T-helper 2 cell treated with Interferon-gamma antibody and Interleukin-4, amounts not matched to agents 5 μg/mL and 100 μg/mL, for 36 hours (primary cell): Measurements from ENCODE around the gene PROM1.

ENCODE experiments used
- DNase-seq: peaks from one replicate; pipeline ENCODE4 v3.0.0; 2021; ENCODE audit warnings: low spot score
- H3K27ac Mint-ChIP-seq: one replicate; pipeline ENCODE4 v1.8.0; 2021; ENCODE audit warnings: mild to moderate bottlenecking, mixed read lengths
- H3K27me3 Mint-ChIP-seq: one replicate; pipeline ENCODE4 v1.8.0; 2021; ENCODE audit warnings: low read depth, mixed read lengths
- H3K36me3 Mint-ChIP-seq: one replicate; pipeline ENCODE4 v1.8.0; 2021; ENCODE audit warnings: low read depth, mixed read lengths
- H3K4me1 Mint-ChIP-seq: one replicate; pipeline ENCODE4 v1.8.0; 2021; ENCODE audit warnings: low read depth, mixed read lengths
- H3K4me3 Mint-ChIP-seq: one replicate; pipeline ENCODE4 v1.8.0; 2022; ENCODE audit warnings: mild to moderate bottlenecking, moderate library complexity, mixed read lengths
- H3K9me3 Mint-ChIP-seq: one replicate; pipeline ENCODE4 v1.8.0; 2021; ENCODE audit warnings: mixed read lengths

Gene PROM1

GRCh38 chr4:15938182-15938581 lies 145.6 kb downstream of the PROM1 start:
- no peak for DNase-seq
- H3K27ac Mint-ChIP-seq, result no peak overlapping the region
- H3K4me1 Mint-ChIP-seq, result no peaks in the 10 kb centered on the region
- no peak overlapping the region for H3K4me3 Mint-ChIP-seq
- H3K27me3 Mint-ChIP-seq, result peaks cover 10% of the 10 kb centered on the region
- no peaks in the 10 kb centered on the region for H3K9me3 Mint-ChIP-seq
- no peaks in the 10 kb centered on the region for H3K36me3 Mint-ChIP-seq

GRCh38 chr4:15936495-15936894 lies 147.3 kb downstream of the PROM1 start:
- no peaks in the 10 kb centered on the region for H3K36me3 Mint-ChIP-seq
- no peaks in the 10 kb centered on the region for H3K9me3 Mint-ChIP-seq
- no peak overlapping the region for H3K27ac Mint-ChIP-seq
- no peaks in the 10 kb centered on the region for H3K4me1 Mint-ChIP-seq
- DNase-seq, result no peak
- H3K27me3 Mint-ChIP-seq, result peaks cover 10% of the 10 kb centered on the region
- H3K4me3 Mint-ChIP-seq, result no peak overlapping the region

DNA sequence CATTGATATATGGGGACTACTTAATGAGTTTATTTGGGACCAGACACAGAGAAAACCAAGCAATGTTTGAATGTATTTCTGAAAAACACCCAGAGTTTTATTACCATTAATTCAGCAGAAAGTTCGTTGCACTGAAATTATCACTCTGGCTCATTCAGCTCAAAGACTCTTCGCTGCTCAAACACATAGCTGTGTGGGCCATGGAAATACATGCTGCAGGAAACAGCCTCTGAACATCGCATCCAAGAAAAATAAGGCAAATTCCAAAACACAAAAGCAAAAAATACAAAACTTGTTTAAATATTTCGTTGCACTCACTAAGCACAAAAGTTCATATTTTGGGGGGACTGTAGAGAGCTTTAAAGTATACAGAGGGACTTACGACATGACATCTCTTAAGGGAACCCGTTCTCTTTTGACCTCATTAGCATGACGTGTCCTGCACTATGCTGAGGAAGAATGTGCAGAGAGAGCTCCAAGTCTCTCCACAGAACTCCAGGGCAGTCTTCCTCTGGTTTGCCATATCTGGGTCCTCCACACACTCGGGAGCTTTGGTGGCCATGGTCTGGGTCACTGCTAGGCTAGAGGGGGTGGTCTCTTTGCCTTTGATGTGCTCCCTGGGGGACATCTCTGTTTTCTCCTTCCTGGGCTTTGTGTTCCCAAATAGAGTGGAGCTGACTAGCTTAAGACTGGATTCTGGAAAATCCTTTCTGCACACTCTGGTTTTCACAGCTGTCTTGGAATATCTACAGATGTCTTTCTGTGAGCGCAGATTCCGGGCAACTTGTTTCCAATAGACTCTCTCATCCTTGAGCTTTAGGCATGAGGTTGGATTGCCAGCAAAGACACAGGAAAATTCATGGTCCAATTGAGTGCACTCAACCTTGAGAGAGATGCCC lies 148.1 kb downstream of the PROM1 start:
- H3K4me3 Mint-ChIP-seq, result no peak overlapping the region
- H3K27ac Mint-ChIP-seq, result no peak overlapping the region
- H3K9me3 Mint-ChIP-seq, result no peaks in the 10 kb centered on the region
- peaks cover 13% of the 10 kb centered on the region for H3K27me3 Mint-ChIP-seq
- H3K36me3 Mint-ChIP-seq, result no peaks in the 10 kb centered on the region
- H3K4me1 Mint-ChIP-seq, result no peaks in the 10 kb centered on the region
- DNase-seq, result no peak

DNA sequence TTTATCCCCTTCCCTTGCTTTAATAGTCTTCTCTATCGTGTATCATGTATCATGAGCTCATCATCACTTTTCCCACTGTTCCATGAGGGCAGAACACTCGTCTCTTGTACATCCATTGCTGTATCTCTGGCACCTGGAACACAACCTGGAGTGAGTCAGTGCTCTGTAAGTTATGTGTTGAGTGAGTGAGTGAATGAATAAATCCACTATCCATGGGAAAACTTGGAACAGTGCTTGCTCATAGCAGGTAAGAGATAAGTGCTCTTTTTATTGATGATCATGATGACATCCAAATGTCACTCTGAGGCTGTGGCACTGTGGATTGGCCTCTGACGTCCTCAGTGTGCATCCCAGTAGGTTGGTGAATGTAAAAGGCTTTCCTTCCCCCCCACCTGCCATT lies 149.6 kb downstream of the PROM1 start:
- no peak overlapping the region for H3K27ac Mint-ChIP-seq
- peaks cover 2% of the 10 kb centered on the region for H3K4me1 Mint-ChIP-seq
- no peaks in the 10 kb centered on the region for H3K36me3 Mint-ChIP-seq
- DNase-seq, result no peak
- H3K4me3 Mint-ChIP-seq, result no peak overlapping the region
- H3K9me3 Mint-ChIP-seq, result no peaks in the 10 kb centered on the region
- peaks cover 10% of the 10 kb centered on the region for H3K27me3 Mint-ChIP-seq

DNA sequence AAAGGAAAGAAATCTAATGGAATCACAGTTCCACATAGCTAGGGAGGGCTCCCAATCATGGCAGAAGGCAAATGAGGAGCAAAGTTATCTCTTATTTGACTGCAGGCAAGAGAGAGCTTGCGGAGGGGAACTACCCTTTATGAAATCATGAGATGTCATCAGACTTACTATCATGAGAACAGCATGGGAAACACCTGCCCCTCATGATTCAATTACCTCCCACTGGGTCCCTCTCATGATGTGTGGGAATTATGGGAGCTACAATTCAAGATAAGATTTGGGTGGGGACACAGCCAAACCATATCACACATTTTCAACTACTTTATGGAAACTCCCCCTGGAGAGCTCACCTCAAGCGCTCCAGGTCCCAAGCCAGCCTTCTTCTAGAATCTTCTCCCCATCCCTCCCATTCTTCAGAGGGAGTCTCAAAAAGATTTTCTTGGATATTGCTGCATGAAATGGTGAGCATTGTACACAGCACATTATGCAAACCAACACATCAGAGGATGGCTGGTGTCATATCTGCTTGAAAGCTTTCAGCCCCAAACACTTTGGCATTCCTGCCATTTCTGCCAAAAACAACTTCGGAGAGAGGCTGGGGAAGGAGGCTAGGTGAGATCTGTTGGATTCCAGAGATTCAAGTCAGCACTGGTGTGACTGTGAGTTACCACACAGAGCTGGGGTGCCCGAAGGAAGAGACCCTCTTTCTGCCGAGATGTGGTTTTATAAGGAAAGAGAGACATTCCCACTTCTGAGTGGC lies 152.2 kb downstream of the PROM1 start:
- Mint-ChIP-seq H3K9me3 (no peaks in the 10 kb centered on the region), H3K27ac (no peak overlapping the region), H3K4me1 (peaks cover 2% of the 10 kb centered on the region), H3K4me3 (no peak overlapping the region), H3K36me3 (no peaks in the 10 kb centered on the region), H3K27me3 (peaks cover 7% of the 10 kb centered on the region)
- no peak for DNase-seq

DNA sequence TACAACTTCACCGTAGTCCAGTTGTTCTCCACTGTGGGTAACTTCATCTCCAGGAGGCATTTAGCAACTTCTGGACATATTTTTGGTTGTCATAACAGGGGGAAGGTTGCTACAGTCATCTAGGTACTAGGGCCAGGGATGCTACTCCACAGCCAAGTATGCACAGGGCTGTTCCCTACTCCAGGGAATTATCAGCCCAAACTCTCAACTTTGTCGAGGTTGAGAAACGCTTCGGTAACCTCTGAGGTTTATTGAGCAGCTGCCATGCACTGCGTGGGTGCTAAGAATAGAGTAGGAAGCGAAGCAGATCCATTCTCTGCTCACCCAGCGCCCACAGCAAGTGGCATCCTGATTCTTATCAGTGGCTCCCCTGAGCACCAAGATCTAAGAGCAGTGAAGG lies 153.5 kb downstream of the PROM1 start:
- H3K4me3 Mint-ChIP-seq, result no peak overlapping the region
- no peaks in the 10 kb centered on the region for H3K9me3 Mint-ChIP-seq
- H3K36me3 Mint-ChIP-seq, result no peaks in the 10 kb centered on the region
- peaks cover 2% of the 10 kb centered on the region for H3K4me1 Mint-ChIP-seq
- DNase-seq, result no peak
- H3K27me3 Mint-ChIP-seq, result peaks cover 7% of the 10 kb centered on the region
- H3K27ac Mint-ChIP-seq, result no peak overlapping the region

- Mint-ChIP-seq H3K27me3 (peaks cover 6% of the 10 kb centered on the region), H3K9me3 (no peaks in the 10 kb centered on the region), H3K4me3 (no peak overlapping the region), H3K4me1 (peaks cover 2% of the 10 kb centered on the region), H3K27ac (no peak overlapping the region), H3K36me3 (no peaks in the 10 kb centered on the region)
- no peak for DNase-seq
Measured at GRCh38 chr4:15929540-15929939, 154.3 kb downstream of the PROM1 start.

DNA sequence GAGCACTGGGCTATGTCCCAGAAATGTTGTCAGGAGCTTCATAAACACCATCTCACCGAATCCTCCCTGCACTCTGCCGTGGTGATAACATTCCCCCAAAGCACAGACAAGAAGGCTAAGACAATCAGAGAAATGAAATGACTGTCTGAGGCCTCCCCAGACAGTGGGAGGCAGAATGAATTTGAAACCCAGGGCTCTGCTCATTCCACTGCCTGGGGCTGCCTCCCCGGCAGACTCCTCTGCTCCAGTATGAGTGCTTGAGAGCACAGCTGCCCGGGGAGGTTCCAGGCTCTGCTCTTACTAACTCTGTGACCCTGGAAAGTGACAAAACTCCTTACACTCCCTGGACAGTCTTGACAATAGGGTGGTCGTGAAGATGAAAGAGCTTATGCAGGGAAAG lies 154.9 kb downstream of the PROM1 start:
- peaks cover 9% of the 10 kb centered on the region for H3K27me3 Mint-ChIP-seq
- no peak overlapping the region for H3K4me3 Mint-ChIP-seq
- peaks cover 2% of the 10 kb centered on the region for H3K4me1 Mint-ChIP-seq
- no peaks in the 10 kb centered on the region for H3K36me3 Mint-ChIP-seq
- H3K9me3 Mint-ChIP-seq, result no peaks in the 10 kb centered on the region
- no peak for DNase-seq
- no peak overlapping the region for H3K27ac Mint-ChIP-seq

- no peaks in the 10 kb centered on the region for H3K36me3 Mint-ChIP-seq
Measured at GRCh38 chr4:15926486-15926885, 157.3 kb downstream of the PROM1 start.

GRCh38 chr4:15925830-15926229 lies 158.0 kb downstream of the PROM1 start:
- H3K27ac Mint-ChIP-seq, result no peak overlapping the region
- H3K27me3 Mint-ChIP-seq, result peaks cover 17% of the 10 kb centered on the region
- H3K4me1 Mint-ChIP-seq, result peaks cover 2% of the 10 kb centered on the region
- no peak for DNase-seq
- no peaks in the 10 kb centered on the region for H3K9me3 Mint-ChIP-seq
- no peaks in the 10 kb centered on the region for H3K36me3 Mint-ChIP-seq
- no peak overlapping the region for H3K4me3 Mint-ChIP-seq

More at GRCh38 chr4:15926486-15926885, 157.3 kb downstream of the PROM1 start:
- H3K9me3 Mint-ChIP-seq, result no peaks in the 10 kb centered on the region
- H3K4me1 Mint-ChIP-seq, result peaks cover 2% of the 10 kb centered on the region
- peaks cover 16% of the 10 kb centered on the region for H3K27me3 Mint-ChIP-seq
- DNase-seq, result no peak
- H3K4me3 Mint-ChIP-seq, result no peak overlapping the region
- H3K27ac Mint-ChIP-seq, result no peak overlapping the region

DNA sequence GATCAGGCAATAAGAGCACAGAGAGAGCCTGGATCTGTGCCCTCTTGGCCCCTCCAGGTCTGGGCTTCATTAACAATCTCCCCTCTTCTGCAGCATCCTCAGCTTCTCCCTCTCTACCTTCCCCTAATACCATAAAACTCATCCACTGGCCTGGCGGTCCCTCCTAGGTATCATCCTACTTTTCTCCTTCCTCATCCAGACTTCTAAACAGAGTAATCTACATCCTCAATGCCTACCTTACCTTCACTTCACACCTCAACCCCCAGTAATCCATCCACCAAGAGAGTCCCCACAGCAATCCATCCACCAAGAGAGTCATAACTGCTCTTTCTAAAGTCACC lies 162.3 kb downstream of the PROM1 start:
- peaks cover 19% of the 10 kb centered on the region for H3K27me3 Mint-ChIP-seq
- H3K27ac Mint-ChIP-seq, result no peak overlapping the region
- no peaks in the 10 kb centered on the region for H3K36me3 Mint-ChIP-seq
- no peaks in the 10 kb centered on the region for H3K9me3 Mint-ChIP-seq
- H3K4me1 Mint-ChIP-seq, result no peaks in the 10 kb centered on the region
- DNase-seq, result no peak
- H3K4me3 Mint-ChIP-seq, result no peak overlapping the region

- Mint-ChIP-seq H3K4me3 (no peak overlapping the region), H3K4me1 (no peaks in the 10 kb centered on the region), H3K36me3 (no peaks in the 10 kb centered on the region), H3K27me3 (peaks cover 19% of the 10 kb centered on the region), H3K27ac (no peak overlapping the region), H3K9me3 (no peaks in the 10 kb centered on the region)
- DNase-seq, result no peak
Measured at GRCh38 chr4:15920723-15921591, 162.9 kb downstream of the PROM1 start.

- H3K36me3 Mint-ChIP-seq, result no peaks in the 10 kb centered on the region
- H3K4me3 Mint-ChIP-seq, result no peak overlapping the region
- no peaks in the 10 kb centered on the region for H3K9me3 Mint-ChIP-seq
- H3K4me1 Mint-ChIP-seq, result no peaks in the 10 kb centered on the region
- no peak for DNase-seq
- peaks cover 12% of the 10 kb centered on the region for H3K27me3 Mint-ChIP-seq
- no peak overlapping the region for H3K27ac Mint-ChIP-seq
Measured at GRCh38 chr4:15918484-15919129, 165.2 kb downstream of the PROM1 start.
